Bone marrow (tissue), 2 donors: ENCODE results near the gene IL18R1.
A peak's percentile ranks its signal among the peaks of the same experiment; 100 is the strongest.

Experiments
- DNase-seq, 2 donors: peaks; one replicate each; lab custom pipeline; 2025; lab: John Stamatoyannopoulos, UW

Gene IL18R1

GRCh38 chr2:102391565-102391964, 36.0 kb downstream of the IL18R1 start:
- no peak for DNase-seq

- no peak for DNase-seq
These were observed 36.5 kb downstream of the IL18R1 start for GRCh38 chr2:102392096-102392495.

GRCh38 chr2:102392942-102393341, 37.3 kb downstream of the IL18R1 start:
- DNase-seq, result no peak

- DNase-seq, result no peak
These were observed 40.4 kb downstream of the IL18R1 start for GRCh38 chr2:102396012-102396411.

GRCh38 chr2:102397209-102397608, 41.6 kb downstream of the IL18R1 start:
- DNase-seq, result no peak

- no peak for DNase-seq
These were observed 44.0 kb downstream of the IL18R1 start for GRCh38 chr2:102399499-102400141.

- DNase-seq, result peak in 1 of 2 donors; percentile 6
These were observed 45.9 kb downstream of the IL18R1 start for GRCh38 chr2:102401456-102401855.

- no peak for DNase-seq
These were observed 46.3 kb downstream of the IL18R1 start for GRCh38 chr2:102401865-102402264.

GRCh38 chr2:102410952-102411351, 55.4 kb downstream of the IL18R1 start:
- DNase-seq, result no peak

- DNase-seq, result no peak
These were observed 56.6 kb downstream of the IL18R1 start for GRCh38 chr2:102412199-102412598.

- no peak for DNase-seq
These were observed 62.4 kb downstream of the IL18R1 start for GRCh38 chr2:102417946-102418345.

GRCh38 chr2:102418421-102418961, 62.9 kb downstream of the IL18R1 start:
- peak in 1 of 2 donors; percentile 79 for DNase-seq

GRCh38 chr2:102420290-102420689, 64.7 kb downstream of the IL18R1 start:
- DNase-seq, result no peak

GRCh38 chr2:102421890-102422759, 66.5 kb downstream of the IL18R1 start:
- no peak for DNase-seq

GRCh38 chr2:102422910-102423309, 67.3 kb downstream of the IL18R1 start, which contains the start of gene IL18RAP:
Gene IL18RAP, plus strand, starts transcription at chr2:102423160. Its CDS starts 118 bp downstream, at chr2:102423278.
- no peak for DNase-seq

GRCh38 chr2:102423368-102423767, 67.8 kb downstream of the IL18R1 start:
- no peak for DNase-seq

GRCh38 chr2:102424754-102425153, 69.2 kb downstream of the IL18R1 start:
- DNase-seq, result no peak

GRCh38 chr2:102425441-102426132, 70.0 kb downstream of the IL18R1 start:
- DNase-seq, result no peak

GRCh38 chr2:102427249-102427648, 71.7 kb downstream of the IL18R1 start:
- DNase-seq, result no peak

- DNase-seq, result no peak
These were observed 73.0 kb downstream of the IL18R1 start for GRCh38 chr2:102428573-102428972.

GRCh38 chr2:102432386-102432785, 76.8 kb downstream of the IL18R1 start:
- no peak for DNase-seq

GRCh38 chr2:102433973-102434654, 78.5 kb downstream of the IL18R1 start:
- no peak for DNase-seq
